ENCODE results near the gene TNS1. TPM values are rescaled to one million over a fixed set of nuclear protein-coding genes. Genes with fewer than 3 reads are reported as not detected.

TNS1 gene
- total RNA-seq, 1 experiment from 2014 or later = 3.4 TPM

DNA sequence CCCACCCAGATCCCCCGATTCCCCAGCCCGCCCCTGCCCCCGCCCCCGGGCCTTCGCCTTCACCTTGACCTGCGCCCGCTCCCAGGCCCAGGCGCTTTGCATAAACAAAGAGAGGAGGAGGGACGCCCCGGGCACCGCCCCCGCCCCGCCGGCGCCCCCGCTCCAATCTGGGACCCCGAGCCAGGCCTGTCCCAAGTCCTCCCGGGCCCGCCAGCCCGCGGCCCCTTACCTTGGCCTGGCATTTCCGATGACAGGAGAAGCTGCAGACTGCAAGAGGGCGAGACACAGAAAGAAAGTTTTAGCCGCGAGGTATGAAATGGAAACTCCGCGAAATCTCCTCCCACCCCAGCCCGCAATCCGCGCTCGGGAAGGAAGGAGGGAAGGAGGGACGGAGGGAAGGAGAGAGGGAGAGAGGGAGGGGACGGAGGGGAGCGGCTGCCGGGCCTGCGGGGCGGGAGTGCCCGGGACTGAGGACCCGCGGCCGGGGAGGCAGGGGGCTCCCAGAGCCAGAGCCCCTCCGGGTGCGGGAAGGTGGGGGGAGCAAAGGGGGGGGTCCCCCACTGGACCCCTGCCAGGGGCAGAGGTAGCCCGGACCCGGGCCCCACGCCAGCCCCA, 24.2 kb downstream of the TNS1 start:
- no peak overlapping the region for H3K4ac ChIP-seq (ENCODE audit: low read depth, low read length)
- peak overlapping the region in 1 of 2 experiments; percentile 81; a peak in 4 of 5 replicates for H3K4me3 Mint-ChIP-seq
- peak overlapping the region in 1 of 3 experiments; percentile 80; a peak in 1 of 7 replicates for H3K27ac Mint-ChIP-seq
- H2BK12ac ChIP-seq (ENCODE audit: insufficient read length, low read depth, low read length) = no peak overlapping the region
- no peak overlapping the region for H3T11ph ChIP-seq (ENCODE audit: low read length)
- DNase-seq = peak; percentile 80
- TF ChIP-seq, protein P1, sequence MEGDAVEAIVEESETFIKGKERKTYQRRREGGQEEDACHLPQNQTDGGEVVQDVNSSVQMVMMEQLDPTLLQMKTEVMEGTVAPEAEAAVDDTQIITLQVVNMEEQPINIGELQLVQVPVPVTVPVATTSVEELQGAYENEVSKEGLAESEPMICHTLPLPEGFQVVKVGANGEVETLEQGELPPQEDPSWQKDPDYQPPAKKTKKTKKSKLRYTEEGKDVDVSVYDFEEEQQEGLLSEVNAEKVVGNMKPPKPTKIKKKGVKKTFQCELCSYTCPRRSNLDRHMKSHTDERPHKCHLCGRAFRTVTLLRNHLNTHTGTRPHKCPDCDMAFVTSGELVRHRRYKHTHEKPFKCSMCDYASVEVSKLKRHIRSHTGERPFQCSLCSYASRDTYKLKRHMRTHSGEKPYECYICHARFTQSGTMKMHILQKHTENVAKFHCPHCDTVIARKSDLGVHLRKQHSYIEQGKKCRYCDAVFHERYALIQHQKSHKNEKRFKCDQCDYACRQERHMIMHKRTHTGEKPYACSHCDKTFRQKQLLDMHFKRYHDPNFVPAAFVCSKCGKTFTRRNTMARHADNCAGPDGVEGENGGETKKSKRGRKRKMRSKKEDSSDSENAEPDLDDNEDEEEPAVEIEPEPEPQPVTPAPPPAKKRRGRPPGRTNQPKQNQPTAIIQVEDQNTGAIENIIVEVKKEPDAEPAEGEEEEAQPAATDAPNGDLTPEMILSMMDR (conservative IDR thresholded peaks at IDR 0.05) = no peak
- H2BK5ac ChIP-seq (ENCODE audit: insufficient read length, low read length) = no peak overlapping the region
- no peak overlapping the region for H3K18ac ChIP-seq (ENCODE audit: insufficient read length, low read depth, low read length)
- no CpG with 5 or more reads among the region's 46 CpGs for WGBS (ENCODE audit: extremely low coverage, insufficient read length, low lambda C conversion rate)
- no peak overlapping the region for H3K14ac ChIP-seq (ENCODE audit: insufficient read depth, low read length)
- no peaks in the 10 kb centered on the region for H4K20me1 ChIP-seq (ENCODE audit: control insufficient read depth, insufficient read depth, insufficient read length)
- no peak overlapping the region for H4K5ac ChIP-seq (ENCODE audit: insufficient read length, low read depth, low read length)
- no peaks in the 10 kb centered on the region for H3K79me1 ChIP-seq (ENCODE audit: insufficient read depth, low read depth, low read length, poor library complexity, severe bottlenecking)
- no peak overlapping the region for H2BK120ac ChIP-seq (ENCODE audit: low read depth, low read length, poor library complexity, severe bottlenecking)
- peaks cover 0 to 8% (median 0%) of the 10 kb centered on the region in 3 experiments; a peak in 4 of 7 replicates for H3K36me3 Mint-ChIP-seq (ENCODE audit: insufficient read depth in 1 of 3, low read depth in 3 of 3)
- H3K56ac ChIP-seq (ENCODE audit: insufficient read length, low read depth, low read length) = no peak overlapping the region
- H3K4me2 ChIP-seq (ENCODE audit: insufficient read depth, insufficient read length, low read length) = peak overlapping the region; percentile 64
- H3K27ac ChIP-seq (ENCODE audit: insufficient read length, low read depth, low read length) = no peak overlapping the region
- H3K9ac ChIP-seq (ENCODE audit: extremely low read depth, insufficient read length, low read length) = peak overlapping the region; percentile 36
- no peak overlapping the region for H4K91ac ChIP-seq (ENCODE audit: insufficient read length, low read depth, low read length)
- no peaks in the 10 kb centered on the region for H3K79me2 ChIP-seq (ENCODE audit: insufficient read depth, low read length)
- peaks cover 3% of the 10 kb centered on the region; the same call in 1 of the 2 replicates for H3K4me1 ChIP-seq (ENCODE audit: insufficient read depth, low read length)
- no peak overlapping the region for H3K23ac ChIP-seq (ENCODE audit: insufficient read length, low read depth, low read length)
- no peaks in the 10 kb centered on the region for H3K9me3 Mint-ChIP-seq
- no peak overlapping the region for H2BK15ac ChIP-seq (ENCODE audit: low read depth, low read length)
- H3K27me3 ChIP-seq (ENCODE audit: insufficient read depth, low read length) = peaks cover 4% of the 10 kb centered on the region; the same call in 1 of the 2 replicates
- H3K23me2 ChIP-seq (ENCODE audit: insufficient read length, low read depth, low read length, poor library complexity, severe bottlenecking) = peaks cover 12% of the 10 kb centered on the region
- H4K8ac ChIP-seq (replicated peaks; ENCODE audit: insufficient read length, low read depth, low read length) = no peak overlapping the region
- H2BK20ac ChIP-seq (ENCODE audit: low read depth, low read length, poor library complexity, severe bottlenecking) = no peak overlapping the region
- H3K27me3 Mint-ChIP-seq (ENCODE audit: low read depth) = peaks cover 24% of the 10 kb centered on the region
- no peak overlapping the region for H2AFZ ChIP-seq (ENCODE audit: low read length)
- H2AK5ac ChIP-seq (ENCODE audit: insufficient read length, low read length) = no peak overlapping the region
- H3K9me3 ChIP-seq (ENCODE audit: control insufficient read depth, low read depth, low read length) = no peaks in the 10 kb centered on the region
- H3K4me1 Mint-ChIP-seq = peaks cover 8 to 20% of the 10 kb centered on the region in 2 experiments
